K562 (cell line): ENCODE data around the gene HBM. TPM values are rescaled to one million over a fixed set of nuclear protein-coding genes. Genes with fewer than 3 reads are reported as not detected.

Experiments
- ATAC-seq: fragments of 200-7000 bp; cut with Tn5 transposase; 3 replicates; pipeline ENCODE4 v1.9.1; 2020; ENCODE audit warnings: moderate library complexity
- BruUV-seq: library from RNA; stranded (reverse); fragments of 400-500 nt; replicated peaks from 2 replicates; lab custom pipeline; 2021; lab: Mats Ljungman, UMichigan
- CTCF ChIA-PET: fragments of 300-600 bp; formaldehyde crosslinking; extraction: SDS; loops from one replicate; lab custom pipeline; 2021; ENCODE audit warnings: low intra/inter-chr PET ratio; lab: Yijun Ruan, JAX
- POLR2A ChIA-PET: fragments of 300-600, 350-650 bp; sonication (Branson Sonifier 250); formaldehyde crosslinking; extraction: SDS; loops from one replicate; lab custom pipeline; 2021; ENCODE audit warnings: antibody characterized with exemption, inconsistent platforms; lab: Yijun Ruan, JAX
- DNase-seq, 4 experiments: peaks; one replicate each; pipeline versions ENCODE4 v3.0.0 to v3.0.0-alpha.2; 2011 to 2018; ENCODE audit warnings: low spot score in 3 of 4, mixed read lengths in 3 of 4; ENCODE audit errors: extremely low read depth in 1 of 4
- FAIRE-seq: peaks from 2 replicates; lab custom pipeline; 2011; peaks lifted over from hg19 to GRCh38; lab: Jason Lieb, UNC
- H2AFZ ChIP-seq: 2 replicates; pipeline ENCODE4 v1.6.0; 2011; ENCODE audit warnings: low read depth, low read length, control low read depth, inconsistent platforms
- H3K27ac ChIP-seq: fragments of 200-600 bp; 3 replicates; pipeline ENCODE4 v1.8.0; 2011; ENCODE audit warnings: low read depth, mild to moderate bottlenecking, control low read depth, inconsistent platforms, low read length, moderate library complexity, mixed read lengths; ENCODE audit errors: extremely low read depth
- H3K27me3 ChIP-seq, 2 experiments: fragments of 300-600 bp in 1 of 2; 2 replicates in 1 of 2; 3 replicates in 1 of 2; pipeline versions ENCODE4 v1.6.0 to v1.8.0; 2011; ENCODE audit warnings: inconsistent platforms in 2 of 2, low read length in 2 of 2, mild to moderate bottlenecking in 1 of 2, mixed read lengths in 1 of 2, moderate library complexity in 1 of 2; ENCODE audit not compliant: control insufficient read depth in 2 of 2, insufficient read depth in 2 of 2
- H3K36me3 ChIP-seq: fragments of 300-600 bp; 3 replicates; pipeline ENCODE4 v1.8.0; 2011; ENCODE audit warnings: mild to moderate bottlenecking, low read length, inconsistent platforms; ENCODE audit not compliant: control insufficient read depth, insufficient read depth
- H3K4me1 ChIP-seq, 2 experiments: fragments of 200-600 bp in 1 of 2; replicated peaks in 1 of 2; 2 replicates in 1 of 2; 3 replicates in 1 of 2; pipeline versions ENCODE4 v1.5.1 to v1.8.0; 2011; ENCODE audit warnings: inconsistent platforms in 2 of 2, low read length in 2 of 2, mild to moderate bottlenecking in 1 of 2, mixed read lengths in 1 of 2, moderate library complexity in 1 of 2; ENCODE audit not compliant: control insufficient read depth in 2 of 2, insufficient read depth in 2 of 2
- H3K4me2 ChIP-seq: 2 replicates; pipeline ENCODE4 v1.6.1; 2011; ENCODE audit warnings: low read length, control low read depth, inconsistent platforms, mixed read lengths; ENCODE audit not compliant: insufficient read depth
- H3K4me3 ChIP-seq: fragments of 200-600 bp; sonication (generic), shearing (Covaris generic); 2 replicates; pipeline ENCODE4 v1.5.1; 2016; ENCODE audit warnings: control low read depth, inconsistent platforms
- H3K79me2 ChIP-seq: fragments of 200-600 bp; 3 replicates; pipeline ENCODE4 v1.8.0; 2011; ENCODE audit warnings: low read length, inconsistent platforms; ENCODE audit not compliant: control insufficient read depth, insufficient read depth
- H3K9ac ChIP-seq, 2 experiments: 2 replicates each; pipeline versions ENCODE4 v1.6.0 to v1.6.1; 2011; ENCODE audit warnings: low read depth in 2 of 2, low read length in 2 of 2, control low read depth in 1 of 2, inconsistent platforms in 1 of 2, mild to moderate bottlenecking in 1 of 2, mixed read lengths in 1 of 2; ENCODE audit not compliant: insufficient read depth in 1 of 2
- H3K9me1 ChIP-seq: one replicate; pipeline ENCODE4 v1.6.0; 2011; ENCODE audit warnings: inconsistent platforms, mild to moderate bottlenecking, low read length, moderate library complexity; ENCODE audit not compliant: control insufficient read depth, insufficient read depth
- H3K9me3 ChIP-seq: replicated peaks from 2 replicates; pipeline ENCODE4 v1.5.1; 2011; ENCODE audit warnings: low read depth, low read length, inconsistent platforms; ENCODE audit not compliant: control insufficient read depth, insufficient read depth
- H4K20me1 ChIP-seq: replicated peaks from 2 replicates; pipeline ENCODE4 v1.6.1; 2011; ENCODE audit warnings: low read length, inconsistent platforms, mixed read lengths; ENCODE audit not compliant: control insufficient read depth, insufficient read depth
- HMGXB4 ChIP-seq: sonication (generic); formaldehyde crosslinking; IDR thresholded peaks from 2 replicates; pipeline ENCODE4 v1.8.1; 2023; ENCODE audit warnings: mild to moderate bottlenecking, missing genetic modification reagents
- PBX2 ChIP-seq, 2 experiments: IDR thresholded peaks in 1 of 2; conservative IDR thresholded peaks in 1 of 2; 2 replicates each; pipeline ENCODE4 v1.6.1; 2016; ENCODE audit warnings: low read depth in 2 of 2, mild to moderate bottlenecking in 1 of 2, missing compliant biosample characterization in 1 of 2, missing genetic modification characterization in 1 of 2, moderate library complexity in 1 of 2
- POLR3A ChIP-seq: IDR thresholded peaks from 2 replicates; pipeline ENCODE4 v1.6.1; 2011; ENCODE audit warnings: borderline replicate concordance, mild to moderate bottlenecking, moderate library complexity; ENCODE audit not compliant: insufficient read length, insufficient read depth; ENCODE audit errors: extremely low read depth
- WGBS: fragments of 100-300 bp; shearing (Covaris generic); methylation state at CpG from one replicate; pipeline ENCODE4 v1.1.6; 2016; ENCODE audit warnings: low coverage, mixed read lengths; ENCODE audit not compliant: insufficient coverage; ENCODE audit errors: missing lambda C conversion rate; 5-methylcytosine and 5-hydroxymethylcytosine counted together
- in situ Hi-C: fragments of 300-500 bp; cut with MboI; formaldehyde crosslinking; loops from 4 replicates; pipeline ENCODE4 v1.15.0; 2018; ENCODE audit warnings: inconsistent platforms, mixed read lengths
- intact Hi-C: fragments of 100-400 bp; cut with micrococcal nuclease; formaldehyde crosslinking; loops from 2 replicates; pipeline ENCODE4 v1.14.2; 2022
- polyA plus RNA-seq, 8 experiments: library from polyadenylated mRNA; depleted of rRNA in 4 of 8; stranded (reverse) in 5 of 8; unstranded in 3 of 8; fragments of >200 nt; fragmentation: Nextera tagmentation in 2 of 8; fragmentation: Illumina TruSeq in 1 of 8; extraction: Ambion mirVana in 2 of 8; extraction: Trizol in 1 of 8; gene quantifications; 2 replicates each; pipeline versions ENCODE4 v1.2.1 to v1.2.3, GENCODE V29; 2011 to 2014; ENCODE audit warnings: inconsistent platforms in 1 of 8, missing spikeins in 1 of 8
- total RNA-seq, 7 experiments: library from RNA; depleted of rRNA in 6 of 7; stranded (reverse); fragments of >200 nt in 6 of 7; fragmentation: Illumina TruSeq in 2 of 7; extraction: Trizol in 2 of 7; gene quantifications; 2 replicates each; pipeline versions ENCODE4 v1.2.1 to v1.2.3, GENCODE V29; 2011 to 2021; ENCODE audit warnings: low replicate concordance in 1 of 7
- TF ChIP-seq, protein P1 (sequence below): fragments of 200-600 bp; sonication (generic); IDR thresholded peaks from one replicate; pipeline ENCODE4 v1.6.1; 2012; ENCODE audit warnings: mild to moderate bottlenecking, low read depth, low read length, inconsistent platforms

HBM gene
- total and polyA plus RNA-seq, 9 of the 15 experiments (the other 6 are each of a cell fraction or from before 2014, with no cell fraction given): not detected

GRCh38 chr16:192686-193085 lies 26.9 kb downstream of the HBM start:
- H3K27ac ChIP-seq: no peak overlapping the region
- WGBS: 93% methylated on average over 8 of the region's 11 CpGs
- DNase-seq: no peak
- no peak for ATAC-seq
- no peaks in the 10 kb centered on the region for H3K9me1 ChIP-seq
- CTCF ChIA-PET: no interaction called here
- BruUV-seq: no TSS peak
- H3K9ac ChIP-seq: 0 out of 4 replicates have a peak overlapping the region, but pooled peaks of 1 of the 2 experiments have one; percentile 28
- H4K20me1 ChIP-seq: no peaks in the 10 kb centered on the region
- H3K4me1 ChIP-seq: peaks cover 0 to 5% of the 10 kb centered on the region in 2 experiments; a peak in 2 of 5 replicates
- no peak overlapping the region for H3K4me3 ChIP-seq
- H3K4me2 ChIP-seq: no peak overlapping the region
- no peaks in the 10 kb centered on the region; the same call in 2 of the 3 replicates for H3K79me2 ChIP-seq
- no peak overlapping the region for H2AFZ ChIP-seq
- intact Hi-C loops (no loop called here), in situ Hi-C loops (no loop called here)
- FAIRE-seq: no peak
- H3K36me3 ChIP-seq: peaks cover 96% of the 10 kb centered on the region
- no peaks in the 10 kb centered on the region for H3K27me3 ChIP-seq
- H3K9me3 ChIP-seq: peaks cover 2% of the 10 kb centered on the region; the same call in 1 of the 2 replicates
- POLR2A ChIA-PET: interaction anchor here (1.0 kb wide), 1 partner anchor 9 kb away, joined by 3 read pairs; no protein-coding TSS in a partner anchor
- TF ChIP-seq PBX2 (CRISPR knock-in tag; IDR thresholded peaks at IDR 0.05; ENCODE audit: low read depth) (no peak), PBX2 (tag; conservative IDR thresholded peaks at IDR 0.05; ENCODE audit: low read depth) (no peak), HMGXB4 (CRISPR knock-in tag) (no peak), POLR3A (no peak)
- TF ChIP-seq, protein P1, sequence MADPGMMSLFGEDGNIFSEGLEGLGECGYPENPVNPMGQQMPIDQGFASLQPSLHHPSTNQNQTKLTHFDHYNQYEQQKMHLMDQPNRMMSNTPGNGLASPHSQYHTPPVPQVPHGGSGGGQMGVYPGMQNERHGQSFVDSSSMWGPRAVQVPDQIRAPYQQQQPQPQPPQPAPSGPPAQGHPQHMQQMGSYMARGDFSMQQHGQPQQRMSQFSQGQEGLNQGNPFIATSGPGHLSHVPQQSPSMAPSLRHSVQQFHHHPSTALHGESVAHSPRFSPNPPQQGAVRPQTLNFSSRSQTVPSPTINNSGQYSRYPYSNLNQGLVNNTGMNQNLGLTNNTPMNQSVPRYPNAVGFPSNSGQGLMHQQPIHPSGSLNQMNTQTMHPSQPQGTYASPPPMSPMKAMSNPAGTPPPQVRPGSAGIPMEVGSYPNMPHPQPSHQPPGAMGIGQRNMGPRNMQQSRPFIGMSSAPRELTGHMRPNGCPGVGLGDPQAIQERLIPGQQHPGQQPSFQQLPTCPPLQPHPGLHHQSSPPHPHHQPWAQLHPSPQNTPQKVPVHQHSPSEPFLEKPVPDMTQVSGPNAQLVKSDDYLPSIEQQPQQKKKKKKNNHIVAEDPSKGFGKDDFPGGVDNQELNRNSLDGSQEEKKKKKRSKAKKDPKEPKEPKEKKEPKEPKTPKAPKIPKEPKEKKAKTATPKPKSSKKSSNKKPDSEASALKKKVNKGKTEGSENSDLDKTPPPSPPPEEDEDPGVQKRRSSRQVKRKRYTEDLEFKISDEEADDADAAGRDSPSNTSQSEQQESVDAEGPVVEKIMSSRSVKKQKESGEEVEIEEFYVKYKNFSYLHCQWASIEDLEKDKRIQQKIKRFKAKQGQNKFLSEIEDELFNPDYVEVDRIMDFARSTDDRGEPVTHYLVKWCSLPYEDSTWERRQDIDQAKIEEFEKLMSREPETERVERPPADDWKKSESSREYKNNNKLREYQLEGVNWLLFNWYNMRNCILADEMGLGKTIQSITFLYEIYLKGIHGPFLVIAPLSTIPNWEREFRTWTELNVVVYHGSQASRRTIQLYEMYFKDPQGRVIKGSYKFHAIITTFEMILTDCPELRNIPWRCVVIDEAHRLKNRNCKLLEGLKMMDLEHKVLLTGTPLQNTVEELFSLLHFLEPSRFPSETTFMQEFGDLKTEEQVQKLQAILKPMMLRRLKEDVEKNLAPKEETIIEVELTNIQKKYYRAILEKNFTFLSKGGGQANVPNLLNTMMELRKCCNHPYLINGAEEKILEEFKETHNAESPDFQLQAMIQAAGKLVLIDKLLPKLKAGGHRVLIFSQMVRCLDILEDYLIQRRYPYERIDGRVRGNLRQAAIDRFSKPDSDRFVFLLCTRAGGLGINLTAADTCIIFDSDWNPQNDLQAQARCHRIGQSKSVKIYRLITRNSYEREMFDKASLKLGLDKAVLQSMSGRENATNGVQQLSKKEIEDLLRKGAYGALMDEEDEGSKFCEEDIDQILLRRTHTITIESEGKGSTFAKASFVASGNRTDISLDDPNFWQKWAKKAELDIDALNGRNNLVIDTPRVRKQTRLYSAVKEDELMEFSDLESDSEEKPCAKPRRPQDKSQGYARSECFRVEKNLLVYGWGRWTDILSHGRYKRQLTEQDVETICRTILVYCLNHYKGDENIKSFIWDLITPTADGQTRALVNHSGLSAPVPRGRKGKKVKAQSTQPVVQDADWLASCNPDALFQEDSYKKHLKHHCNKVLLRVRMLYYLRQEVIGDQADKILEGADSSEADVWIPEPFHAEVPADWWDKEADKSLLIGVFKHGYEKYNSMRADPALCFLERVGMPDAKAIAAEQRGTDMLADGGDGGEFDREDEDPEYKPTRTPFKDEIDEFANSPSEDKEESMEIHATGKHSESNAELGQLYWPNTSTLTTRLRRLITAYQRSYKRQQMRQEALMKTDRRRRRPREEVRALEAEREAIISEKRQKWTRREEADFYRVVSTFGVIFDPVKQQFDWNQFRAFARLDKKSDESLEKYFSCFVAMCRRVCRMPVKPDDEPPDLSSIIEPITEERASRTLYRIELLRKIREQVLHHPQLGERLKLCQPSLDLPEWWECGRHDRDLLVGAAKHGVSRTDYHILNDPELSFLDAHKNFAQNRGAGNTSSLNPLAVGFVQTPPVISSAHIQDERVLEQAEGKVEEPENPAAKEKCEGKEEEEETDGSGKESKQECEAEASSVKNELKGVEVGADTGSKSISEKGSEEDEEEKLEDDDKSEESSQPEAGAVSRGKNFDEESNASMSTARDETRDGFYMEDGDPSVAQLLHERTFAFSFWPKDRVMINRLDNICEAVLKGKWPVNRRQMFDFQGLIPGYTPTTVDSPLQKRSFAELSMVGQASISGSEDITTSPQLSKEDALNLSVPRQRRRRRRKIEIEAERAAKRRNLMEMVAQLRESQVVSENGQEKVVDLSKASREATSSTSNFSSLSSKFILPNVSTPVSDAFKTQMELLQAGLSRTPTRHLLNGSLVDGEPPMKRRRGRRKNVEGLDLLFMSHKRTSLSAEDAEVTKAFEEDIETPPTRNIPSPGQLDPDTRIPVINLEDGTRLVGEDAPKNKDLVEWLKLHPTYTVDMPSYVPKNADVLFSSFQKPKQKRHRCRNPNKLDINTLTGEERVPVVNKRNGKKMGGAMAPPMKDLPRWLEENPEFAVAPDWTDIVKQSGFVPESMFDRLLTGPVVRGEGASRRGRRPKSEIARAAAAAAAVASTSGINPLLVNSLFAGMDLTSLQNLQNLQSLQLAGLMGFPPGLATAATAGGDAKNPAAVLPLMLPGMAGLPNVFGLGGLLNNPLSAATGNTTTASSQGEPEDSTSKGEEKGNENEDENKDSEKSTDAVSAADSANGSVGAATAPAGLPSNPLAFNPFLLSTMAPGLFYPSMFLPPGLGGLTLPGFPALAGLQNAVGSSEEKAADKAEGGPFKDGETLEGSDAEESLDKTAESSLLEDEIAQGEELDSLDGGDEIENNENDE: no peak
